ENCODE data around the gene AAMP. TPM values are rescaled to one million over a fixed set of nuclear protein-coding genes. Genes with fewer than 3 reads are reported as not detected.

AAMP gene
- total and polyA plus RNA-seq, 7 donors, result 52.7 to 120 (median 70.6) TPM

- TF ChIP-seq CTCF (IDR thresholded peaks at IDR 0.05), result no peak
- ATAC-seq, result peak; percentile 60 to 77 (median 66)
- H3K4me1 ChIP-seq, result peaks cover 35% of the 10 kb centered on the region
- no peaks in the 10 kb centered on the region for H3K9me3 ChIP-seq
- no peaks in the 10 kb centered on the region for H3K27me3 ChIP-seq (ENCODE audit: insufficient read depth in 3 of 3, low read length in 2 of 3)
- WGBS, 3 donors, result 35 to 44% (median 38%) methylated on average over 7 of the region's 7 CpGs
- H3K36me3 ChIP-seq (ENCODE audit: insufficient read depth in 1 of 2, low read depth in 1 of 2), result peaks cover 26 to 91% of the 10 kb centered on the region in 2 donors
- H3K27ac ChIP-seq, result peak overlapping the region; percentile 68
- no peak for DNase-seq
- intact Hi-C loops (cut with DNase I), result no loop called here
- H3K4me3 ChIP-seq, result no peak overlapping the region
Observed at GRCh38 chr2:218252509-218253231, 17.3 kb downstream of the AAMP start.

- TF ChIP-seq CTCF (IDR thresholded peaks at IDR 0.05), result no peak
- no peak for DNase-seq
Observed at GRCh38 chr2:218249691-218250090, 20.2 kb downstream of the AAMP start.

GRCh38 chr2:218245214-218245613, 24.7 kb downstream of the AAMP start:
- Histone ChIP-seq H3K27me3 (ENCODE audit: insufficient read depth in 3 of 3, low read length in 2 of 3) (no peaks in the 10 kb centered on the region), H3K27ac (peak overlapping the region; percentile 56), H3K36me3 (ENCODE audit: insufficient read depth in 1 of 2, low read depth in 1 of 2) (peaks cover 38 to 100% of the 10 kb centered on the region in 2 donors), H3K9me3 (no peaks in the 10 kb centered on the region), H3K4me1 (peaks cover 12% of the 10 kb centered on the region), H3K4me3 (no peak overlapping the region)
- DNase-seq, result no peak
- intact Hi-C loops (cut with DNase I), result no loop called here
- WGBS, 3 donors, result 69 to 82% (median 71%) methylated on average over 5 of the region's 5 CpGs
- peak in 2 of 4 donors; percentile 40 to 41 for ATAC-seq
- TF ChIP-seq CTCF (IDR thresholded peaks at IDR 0.05), result no peak

More at GRCh38 chr2:218249691-218250090, 20.2 kb downstream of the AAMP start:
- Histone ChIP-seq H3K4me3 (no peak overlapping the region), H3K27me3 (ENCODE audit: insufficient read depth in 3 of 3, low read length in 2 of 3) (no peaks in the 10 kb centered on the region), H3K27ac (no peak overlapping the region), H3K9me3 (no peaks in the 10 kb centered on the region), H3K36me3 (ENCODE audit: insufficient read depth in 1 of 2, low read depth in 1 of 2) (peaks cover 38 to 100% of the 10 kb centered on the region in 2 donors), H3K4me1 (peaks cover 36% of the 10 kb centered on the region)
- intact Hi-C loops (cut with DNase I), result no loop called here
- no peak for ATAC-seq
- 93 to 95% (median 94%) methylated on average over 13 of the region's 13 CpGs for WGBS, 3 donors

- no peaks in the 10 kb centered on the region for H3K27me3 ChIP-seq (ENCODE audit: insufficient read depth in 3 of 3, low read length in 2 of 3)
- no peak overlapping the region for H3K4me3 ChIP-seq
- intact Hi-C loops (cut with DNase I), result no loop called here
- ATAC-seq, result no peak
- peaks cover 32 to 100% of the 10 kb centered on the region in 2 donors for H3K36me3 ChIP-seq (ENCODE audit: insufficient read depth in 1 of 2, low read depth in 1 of 2)
- no peak for DNase-seq
- no peaks in the 10 kb centered on the region for H3K9me3 ChIP-seq
- H3K4me1 ChIP-seq, result peaks cover 12% of the 10 kb centered on the region
- H3K27ac ChIP-seq, result no peak overlapping the region
- WGBS, 3 donors, result 86 to 98% (median 90%) methylated on average over 2 of the region's 2 CpGs
- no peak for TF ChIP-seq CTCF (IDR thresholded peaks at IDR 0.05)
Observed at GRCh38 chr2:218244665-218245064, 25.3 kb downstream of the AAMP start.

All from psoas muscle (tissue), 8 donors.